ENCODE measurements around the gene SLC16A5. TPM values are rescaled to one million over a fixed set of nuclear protein-coding genes. Genes with fewer than 3 reads are reported as not detected.

SLC16A5 gene
- total RNA-seq, 2 experiments from 2014 or later, result 6.0 to 6.5 TPM

GRCh38 chr17:75111777-75112335 lies 24.1 kb downstream of the SLC16A5 start:
- ChIA-PET POLR2A (interaction anchor here (0.6 to 0.7 kb wide), 3 partner anchors 34 to 599 kb away, joined by 4 to 9 read pairs (median 6); no protein-coding TSS in a partner anchor), CTCF (interaction anchor here (0.6 to 7.6 kb wide), 13 partner anchors 9 to 319 kb away, joined by 3 to 154 read pairs (median 5); partner anchors contain the start of gene NT5C)
- Mint-ChIP-seq H3K4me1 (peaks cover 34% of the 10 kb centered on the region), H3K4me3 (peak overlapping the region; percentile 79), H3K9me3 (ENCODE audit: low read depth) (no peaks in the 10 kb centered on the region), H3K27me3 (no peaks in the 10 kb centered on the region), H3K36me3 (ENCODE audit: low read depth) (peaks cover 18% of the 10 kb centered on the region), H3K27ac (peak overlapping the region; percentile 34)
- intact Hi-C loops (cut with DNase I, micrococcal nuclease), result loop anchor here (5.0 kb wide), 5 partner anchors 40 to 405 kb away; partner anchors contain the start of genes ATP5PD (in 1 of the 2), CASKIN2 (in 1 of the 2), JPT1 (in 1 of the 2) and KCTD2 (in 1 of the 2)
- ATAC-seq (no peak), DNase-seq (no peak)

GRCh38 chr17:75113798-75114551 lies 26.2 kb downstream of the SLC16A5 start:
- POLR2A ChIA-PET, result interaction anchor here (0.5 to 1.7 kb wide), 17 partner anchors 9 to 241 kb away, joined by 3 to 10 read pairs (median 4); partner anchors contain the start of genes FDXR, GGA3, JPT1 and MRPS7
- DNase-seq (peak; percentile 95), ATAC-seq (peak; percentile 74)
- Mint-ChIP-seq H3K36me3 (ENCODE audit: low read depth) (peaks cover 18% of the 10 kb centered on the region), H3K4me1 (peaks cover 30% of the 10 kb centered on the region), H3K27me3 (no peaks in the 10 kb centered on the region), H3K9me3 (ENCODE audit: low read depth) (no peaks in the 10 kb centered on the region), H3K27ac (peak overlapping the region; percentile 86), H3K4me3 (peak overlapping the region; percentile 70)
- CTCF ChIA-PET, result interaction anchor here (0.5 to 7.6 kb wide), 79 partner anchors 9 to 520 kb away, joined by 3 to 154 read pairs (median 5); partner anchors contain the start of genes FDXR, GGA3, GRIN2C and JPT1
- intact Hi-C loops (cut with DNase I, micrococcal nuclease), result loop anchor here (1.0 to 5.0 kb wide), 13 partner anchors 17 to 403 kb away; partner anchors contain the start of genes JPT1 (in 2 of the 2), NT5C (in 2 of the 2), ATP5PD (in 1 of the 2) and CASKIN2 (in 1 of the 2)

DNA sequence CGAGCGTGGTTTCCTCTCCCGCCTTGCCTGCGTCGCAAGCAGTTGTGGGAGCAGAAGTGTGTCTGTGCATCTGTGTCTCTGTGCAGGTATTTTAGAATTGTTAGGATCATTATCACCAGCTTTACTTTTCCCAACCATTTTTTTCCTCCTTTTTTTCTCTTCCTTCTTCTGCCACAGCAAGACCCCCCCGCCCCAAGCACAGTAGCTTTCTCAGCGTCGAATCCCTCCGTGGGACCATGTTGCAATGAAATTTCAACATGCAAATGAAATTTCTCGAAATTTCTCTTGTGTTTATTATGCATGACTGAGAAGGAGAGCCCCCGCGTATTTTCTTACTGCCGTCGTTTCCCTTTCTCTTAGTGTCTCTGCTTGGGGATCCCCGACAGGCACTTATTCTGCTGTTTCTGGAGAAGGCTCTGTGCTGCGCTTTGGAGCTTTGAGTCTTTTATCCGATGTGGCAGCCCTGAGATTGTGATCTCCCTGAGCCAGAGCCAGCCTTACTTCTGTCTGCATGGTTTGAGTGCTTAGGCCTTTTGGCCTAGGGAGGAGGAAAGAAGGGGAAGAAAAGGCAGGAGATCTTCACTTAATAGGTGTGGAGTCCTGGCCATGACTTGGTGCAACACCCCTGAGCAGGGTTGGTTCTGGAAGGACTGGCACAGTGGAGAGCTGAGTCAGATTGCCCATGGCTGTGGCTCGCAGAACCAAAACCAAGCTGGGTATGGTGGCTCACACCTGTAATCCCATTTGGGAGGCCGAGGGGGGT lies 27.0 kb downstream of the SLC16A5 start:
- H3K36me3 Mint-ChIP-seq (ENCODE audit: low read depth), result peaks cover 20% of the 10 kb centered on the region
- peaks cover 29% of the 10 kb centered on the region for H3K4me1 Mint-ChIP-seq
- DNase-seq (peak; percentile 48), ATAC-seq (peak; percentile 27)
- H3K4me3 Mint-ChIP-seq, result peak overlapping the region; percentile 70
- H3K9me3 Mint-ChIP-seq (ENCODE audit: low read depth), result no peaks in the 10 kb centered on the region
- intact Hi-C loops (cut with DNase I, micrococcal nuclease), result loop anchor here (1.0 to 5.0 kb wide), 13 partner anchors 17 to 403 kb away; partner anchors contain the start of genes JPT1 (in 2 of the 2), NT5C (in 2 of the 2), ATP5PD (in 1 of the 2) and CASKIN2 (in 1 of the 2)
- peak overlapping the region; percentile 86 for H3K27ac Mint-ChIP-seq
- no peaks in the 10 kb centered on the region for H3K27me3 Mint-ChIP-seq
- POLR2A ChIA-PET, result interaction anchor here (0.5 to 1.7 kb wide), 14 partner anchors 9 to 242 kb away, joined by 3 to 10 read pairs (median 4); partner anchors contain the start of genes FDXR, GGA3, MRPS7 and NT5C
- CTCF ChIA-PET, result interaction anchor here (0.8 to 7.6 kb wide), 70 partner anchors 8 to 341 kb away, joined by 3 to 154 read pairs (median 5); partner anchors contain the start of genes FDXR, GGA3, GRIN2C and JPT1

- Mint-ChIP-seq H3K4me1 (peaks cover 26% of the 10 kb centered on the region), H3K36me3 (ENCODE audit: low read depth) (peaks cover 22% of the 10 kb centered on the region), H3K4me3 (no peak overlapping the region), H3K27ac (no peak overlapping the region), H3K9me3 (ENCODE audit: low read depth) (no peaks in the 10 kb centered on the region), H3K27me3 (no peaks in the 10 kb centered on the region)
- DNase-seq (no peak), ATAC-seq (no peak)
- intact Hi-C loops (cut with DNase I, micrococcal nuclease), result no loop called here
- ChIA-PET CTCF (interaction anchor here (0.8 to 7.6 kb wide), 14 partner anchors 10 to 297 kb away, joined by 3 to 154 read pairs (median 14); partner anchors contain the start of gene NT5C), POLR2A (no interaction called here)
These were observed 27.8 kb downstream of the SLC16A5 start for GRCh38 chr17:75115555-75115954.

DNA sequence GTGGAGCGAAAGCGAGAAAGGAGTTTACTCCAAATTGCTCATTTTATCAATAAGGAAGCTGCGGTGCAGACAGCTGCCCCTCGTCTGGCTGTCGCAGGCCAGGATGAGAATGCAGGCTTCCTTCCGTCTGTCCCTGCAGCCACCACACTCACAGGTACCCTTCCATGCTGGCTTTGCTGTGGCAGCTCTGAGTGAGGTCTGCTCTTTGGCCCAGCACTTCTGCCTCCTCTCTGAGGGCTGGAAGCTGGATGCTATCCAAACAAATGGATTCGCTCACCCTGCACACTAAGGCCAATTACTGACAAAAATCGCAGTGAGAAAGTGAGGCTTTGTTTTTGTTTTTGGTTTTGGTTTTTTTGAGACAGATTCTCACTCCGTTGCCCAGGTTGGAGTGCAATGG lies 29.0 kb downstream of the SLC16A5 start:
- Mint-ChIP-seq H3K27me3 (no peaks in the 10 kb centered on the region), H3K27ac (no peak overlapping the region), H3K4me1 (peaks cover 19% of the 10 kb centered on the region), H3K4me3 (no peak overlapping the region), H3K9me3 (ENCODE audit: low read depth) (no peaks in the 10 kb centered on the region), H3K36me3 (ENCODE audit: low read depth) (peaks cover 22% of the 10 kb centered on the region)
- intact Hi-C loops (cut with DNase I, micrococcal nuclease), result no loop called here
- CTCF ChIA-PET, result interaction anchor here (0.6 to 7.6 kb wide), 8 partner anchors 9 to 296 kb away, joined by 3 to 154 read pairs (median 3); partner anchors contain the start of gene NT5C
- DNase-seq, result no peak
- no peak for ATAC-seq
- POLR2A ChIA-PET, result interaction anchor here (0.7 to 0.8 kb wide), 2 partner anchors 8 to 209 kb away, joined by 3 read pairs; no protein-coding TSS in a partner anchor

- intact Hi-C loops (cut with DNase I, micrococcal nuclease), result no loop called here
- Mint-ChIP-seq H3K36me3 (ENCODE audit: low read depth) (peaks cover 17% of the 10 kb centered on the region), H3K4me3 (no peak overlapping the region), H3K4me1 (peaks cover 13% of the 10 kb centered on the region), H3K9me3 (ENCODE audit: low read depth) (no peaks in the 10 kb centered on the region), H3K27ac (no peak overlapping the region), H3K27me3 (no peaks in the 10 kb centered on the region)
- CTCF ChIA-PET, result interaction anchor here (1.8 kb wide), 1 partner anchor 83 kb away, joined by 6 read pairs; no protein-coding TSS in a partner anchor
- POLR2A ChIA-PET, result no interaction called here
- ATAC-seq (no peak), DNase-seq (no peak)
These were observed 30.6 kb downstream of the SLC16A5 start for GRCh38 chr17:75118307-75118706.

DNA sequence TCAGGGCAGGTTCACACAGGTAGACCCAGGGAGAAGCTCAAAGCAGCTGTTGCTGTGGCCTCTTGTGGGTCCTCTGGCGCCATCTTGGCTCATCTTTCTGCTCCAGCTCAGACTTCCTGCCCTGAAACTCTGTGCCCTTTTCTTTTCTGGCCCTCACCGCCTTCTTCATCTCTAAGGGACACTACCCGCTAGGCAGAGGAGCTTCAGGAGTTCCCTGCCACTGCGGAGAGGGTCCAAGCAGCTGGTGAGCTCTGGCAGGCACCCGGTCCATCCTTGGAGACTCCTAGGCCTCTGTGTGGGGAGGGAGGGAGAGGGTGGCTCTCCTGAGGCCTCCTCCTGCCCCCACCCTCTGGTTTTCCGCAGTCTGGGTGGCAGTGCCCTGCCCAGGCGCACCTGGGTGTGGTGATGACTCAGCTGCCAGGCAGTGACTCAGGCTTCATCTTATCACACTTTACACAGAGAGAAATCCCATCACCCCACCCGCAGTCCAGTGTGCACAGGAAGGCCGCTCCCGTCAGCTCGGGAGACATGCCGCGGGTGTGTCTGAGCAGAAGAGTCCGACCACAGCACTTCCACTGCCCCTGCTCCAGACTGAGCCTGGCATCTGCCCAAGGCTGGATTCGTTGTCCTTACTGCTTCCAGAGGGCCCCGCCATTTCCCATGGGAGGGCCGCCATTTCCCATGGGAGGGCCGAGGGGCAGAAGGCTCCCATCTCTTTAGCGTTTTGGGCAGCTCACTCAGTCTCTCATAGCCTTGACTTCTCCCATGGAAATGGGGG lies 36.5 kb downstream of the SLC16A5 start:
- ChIA-PET CTCF (interaction anchor here (0.5 to 4.5 kb wide), 12 partner anchors 10 to 362 kb away, joined by 3 to 55 read pairs (median 4); no protein-coding TSS in a partner anchor), POLR2A (interaction anchor here (0.5 to 1.3 kb wide), 5 partner anchors 8 to 155 kb away, joined by 3 to 8 read pairs (median 4); no protein-coding TSS in a partner anchor)
- DNase-seq (peak; percentile 88), ATAC-seq (peak; percentile 97)
- intact Hi-C loops (cut with DNase I, micrococcal nuclease), result no loop called here
- Mint-ChIP-seq H3K9me3 (ENCODE audit: low read depth) (no peaks in the 10 kb centered on the region), H3K4me3 (peak overlapping the region; percentile 44), H3K27ac (peak overlapping the region; percentile 94), H3K4me1 (peaks cover 27% of the 10 kb centered on the region), H3K36me3 (ENCODE audit: low read depth) (peaks cover 16% of the 10 kb centered on the region), H3K27me3 (no peaks in the 10 kb centered on the region)

DNA sequence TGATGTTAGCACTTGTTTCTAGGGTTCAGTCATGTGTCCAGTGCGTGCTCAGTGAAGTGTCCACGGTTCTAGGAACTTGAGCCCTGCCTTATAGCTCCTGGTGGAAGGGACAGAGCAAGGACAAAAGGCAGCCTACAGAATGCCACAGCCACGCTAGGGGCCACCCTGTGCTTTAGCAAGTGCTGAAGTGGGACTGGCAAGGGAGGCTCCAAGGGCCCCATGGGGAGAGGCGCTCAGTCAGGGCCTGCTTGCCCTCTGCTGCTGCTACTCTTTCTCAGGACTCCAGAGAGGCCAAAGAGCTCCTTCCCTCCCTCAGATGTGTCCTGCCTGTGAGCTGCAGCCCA lies 37.0 kb downstream of the SLC16A5 start:
- H3K4me3 Mint-ChIP-seq, result no peak overlapping the region
- no peak for ATAC-seq
- intact Hi-C loops (cut with DNase I, micrococcal nuclease), result no loop called here

DNA sequence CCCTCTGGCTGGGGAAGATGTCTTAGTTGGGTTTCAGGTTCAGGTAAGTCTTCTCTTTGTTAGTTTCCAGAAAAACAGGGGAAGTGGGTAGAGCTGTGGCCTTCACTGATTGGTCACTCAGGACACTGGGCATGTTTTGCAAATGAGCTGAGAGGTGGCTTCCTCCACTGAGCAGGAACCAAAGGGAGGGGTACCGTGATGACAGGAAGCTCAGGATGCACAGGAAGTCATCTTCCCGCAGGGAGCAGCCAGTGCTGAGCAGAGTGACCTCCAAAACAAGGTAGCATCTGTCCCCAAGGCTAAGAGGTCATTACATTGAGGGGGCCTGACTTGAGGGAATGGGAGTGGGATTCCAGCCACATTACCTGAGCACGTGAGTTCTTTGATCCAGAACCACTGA lies 38.2 kb downstream of the SLC16A5 start:
- no peaks in the 10 kb centered on the region for H3K27me3 Mint-ChIP-seq
- peak overlapping the region; percentile 21 for H3K27ac Mint-ChIP-seq
- H3K9me3 Mint-ChIP-seq (ENCODE audit: low read depth), result no peaks in the 10 kb centered on the region
- peaks cover 23% of the 10 kb centered on the region for H3K36me3 Mint-ChIP-seq (ENCODE audit: low read depth)
- POLR2A ChIA-PET, result no interaction called here
- ATAC-seq (no peak), DNase-seq (no peak)
- CTCF ChIA-PET, result interaction anchor here (0.6 to 4.5 kb wide), 5 partner anchors 12 to 54 kb away, joined by 3 to 55 read pairs (median 5); no protein-coding TSS in a partner anchor
- intact Hi-C loops (cut with DNase I, micrococcal nuclease), result no loop called here
- no peak overlapping the region for H3K4me3 Mint-ChIP-seq
- H3K4me1 Mint-ChIP-seq, result peaks cover 32% of the 10 kb centered on the region

More for the DNA sequence above, 37.0 kb downstream of the SLC16A5 start:
- Mint-ChIP-seq H3K27me3 (no peaks in the 10 kb centered on the region), H3K27ac (peak overlapping the region; percentile 94), H3K36me3 (ENCODE audit: low read depth) (peaks cover 21% of the 10 kb centered on the region), H3K9me3 (ENCODE audit: low read depth) (no peaks in the 10 kb centered on the region), H3K4me1 (peaks cover 28% of the 10 kb centered on the region)
- no peak for DNase-seq
- ChIA-PET CTCF (interaction anchor here (0.6 to 4.5 kb wide), 7 partner anchors 10 to 63 kb away, joined by 3 to 55 read pairs (median 3); no protein-coding TSS in a partner anchor), POLR2A (interaction anchor here (0.5 to 0.9 kb wide), 3 partner anchors 8 to 155 kb away, joined by 3 to 4 read pairs (median 3); no protein-coding TSS in a partner anchor)

GRCh38 chr17:75126954-75127353 lies 39.2 kb downstream of the SLC16A5 start:
- H3K27ac Mint-ChIP-seq, result no peak overlapping the region
- POLR2A ChIA-PET, result no interaction called here
- no peaks in the 10 kb centered on the region for H3K9me3 Mint-ChIP-seq (ENCODE audit: low read depth)

More at GRCh38 chr17:75126954-75127353, 39.2 kb downstream of the SLC16A5 start:
- peaks cover 23% of the 10 kb centered on the region for H3K36me3 Mint-ChIP-seq (ENCODE audit: low read depth)
- DNase-seq, result no peak
- CTCF ChIA-PET, result interaction anchor here (0.5 to 4.5 kb wide), 6 partner anchors 13 to 1602 kb away, joined by 3 to 55 read pairs (median 5); no protein-coding TSS in a partner anchor
- intact Hi-C loops (cut with DNase I, micrococcal nuclease), result no loop called here
- no peak for ATAC-seq
- no peaks in the 10 kb centered on the region for H3K27me3 Mint-ChIP-seq
- H3K4me3 Mint-ChIP-seq, result no peak overlapping the region
- peaks cover 32% of the 10 kb centered on the region for H3K4me1 Mint-ChIP-seq
